PC-3 (cell line): Measurements from ENCODE around the gene SUPT16H.

Experiments used
- CTCF ChIP-seq: fragments of 300-600 bp; sonication (generic); conservative IDR thresholded peaks from 2 replicates; pipeline ENCODE4 v1.5.1; 2017; ENCODE audit warnings: antibody characterized with exemption, low read depth, mild to moderate bottlenecking, low read length
- EZH2 ChIP-seq: fragments of 300-600 bp; sonication (generic); IDR thresholded peaks from one replicate; pipeline ENCODE4 v1.6.1; 2017; ENCODE audit warnings: antibody characterized with exemption, mild to moderate bottlenecking, low read length; ENCODE audit not compliant: unreplicated experiment
- EZH2phosphoT487 ChIP-seq: fragments of 300-600 bp; sonication (generic); IDR thresholded peaks from 2 replicates; pipeline ENCODE4 v1.6.1; 2018; ENCODE audit warnings: mild to moderate bottlenecking, antibody characterized with exemption, low read length, borderline replicate concordance

GRCh38 chr14:21308132-21308478 is 75.7 kb downstream of the SUPT16H start:
- TF ChIP-seq CTCF = no peak
- no peak for TF ChIP-seq EZH2
- no peak for TF ChIP-seq EZH2phosphoT487
